Lung (tissue), 12 donors: Measurements from ENCODE around the gene ZNF30. TPM values are rescaled to one million over a fixed set of nuclear protein-coding genes. Genes with fewer than 3 reads are reported as not detected.

Source experiments
- ATAC-seq: fragments of 200-7000 bp; cut with Tn5 transposase; one replicate; pipeline ENCODE4 v1.9.1; 2020; ENCODE audit warnings: moderate number of reproducible peaks; ENCODE audit not compliant: insufficient read depth, low FRiP score
- DNase-seq, 3 donors: peaks; one replicate each; pipeline ENCODE4 v3.0.0-alpha.2; 2013 to 2017
- H3K27ac ChIP-seq, 2 donors: one replicate each; pipeline ENCODE4 v1.5.1; 2013; ENCODE audit warnings: mild to moderate bottlenecking in 2 of 2, moderate library complexity in 2 of 2, control low read depth in 1 of 2, inconsistent platforms in 1 of 2, low read depth in 1 of 2, low read length in 1 of 2
- H3K27me3 ChIP-seq, 3 donors: one replicate each; pipeline ENCODE4 v1.5.1; 2013; ENCODE audit warnings: low read length in 2 of 3; ENCODE audit not compliant: control insufficient read depth in 3 of 3, insufficient read depth in 3 of 3
- H3K36me3 ChIP-seq, 4 donors: one replicate each; pipeline ENCODE4 v1.5.1; 2013; ENCODE audit warnings: low read length in 4 of 4, mild to moderate bottlenecking in 1 of 4, moderate library complexity in 1 of 4; ENCODE audit not compliant: control insufficient read depth in 4 of 4, insufficient read depth in 4 of 4
- H3K4me1 ChIP-seq, 5 donors: one replicate each; pipeline ENCODE4 v1.5.1; 2013; ENCODE audit warnings: low read length in 5 of 5, mild to moderate bottlenecking in 2 of 5, moderate library complexity in 1 of 5; ENCODE audit not compliant: control insufficient read depth in 5 of 5, insufficient read depth in 5 of 5
- H3K4me3 ChIP-seq: one replicate; pipeline ENCODE4 v1.5.1; 2013; ENCODE audit warnings: mild to moderate bottlenecking, control low read depth, moderate library complexity
- H3K9ac ChIP-seq, 2 donors: one replicate each; pipeline ENCODE4 v1.5.1; 2013; ENCODE audit warnings: low read length in 2 of 2, control low read depth in 1 of 2; ENCODE audit not compliant: insufficient read depth in 1 of 2
- H3K9me3 ChIP-seq, 4 donors: one replicate each; pipeline ENCODE4 v1.5.1; 2013; ENCODE audit warnings: low read length in 3 of 4, mild to moderate bottlenecking in 1 of 4, moderate library complexity in 1 of 4; ENCODE audit not compliant: control insufficient read depth in 4 of 4, insufficient read depth in 3 of 4
- WGBS, 2 donors: extraction: QIAGEN DNeasy Blood & Tissue Kit; methylation state at CpG; one replicate each; pipeline ENCODE4 v1.1.7; 2013; 5-methylcytosine and 5-hydroxymethylcytosine counted together
- polyA plus RNA-seq, 2 donors: library from polyadenylated mRNA; stranded (reverse); fragments of 200-250 nt; gene quantifications; one replicate each; pipeline ENCODE4 v1.2.1, GENCODE V29; 2013
- total RNA-seq, 2 donors: library from RNA; depleted of rRNA in 1 of 2; stranded (reverse); fragments of >200 nt in 1 of 2; gene quantifications; one replicate each; pipeline ENCODE4 v1.2.1, GENCODE V29; 2014 to 2021
- TF ChIP-seq, protein P1 (sequence below): IDR thresholded peaks from 2 replicates; pipeline ENCODE4 v1.5.1; 2012; ENCODE audit warnings: mild to moderate bottlenecking; ENCODE audit errors: control extremely low read depth, extremely low read depth
- donor health status: control.
- donor health status: control.
- donor health status: Bipolar disorder and iron deficiency.
- donor health status: healthy.
- donor health status: DM: yes; HTN: yes; CAD: no.

The ZNF30 gene
- total and polyA plus RNA-seq, 4 donors = 1.5 to 5.5 (median 2.6) TPM

DNA sequence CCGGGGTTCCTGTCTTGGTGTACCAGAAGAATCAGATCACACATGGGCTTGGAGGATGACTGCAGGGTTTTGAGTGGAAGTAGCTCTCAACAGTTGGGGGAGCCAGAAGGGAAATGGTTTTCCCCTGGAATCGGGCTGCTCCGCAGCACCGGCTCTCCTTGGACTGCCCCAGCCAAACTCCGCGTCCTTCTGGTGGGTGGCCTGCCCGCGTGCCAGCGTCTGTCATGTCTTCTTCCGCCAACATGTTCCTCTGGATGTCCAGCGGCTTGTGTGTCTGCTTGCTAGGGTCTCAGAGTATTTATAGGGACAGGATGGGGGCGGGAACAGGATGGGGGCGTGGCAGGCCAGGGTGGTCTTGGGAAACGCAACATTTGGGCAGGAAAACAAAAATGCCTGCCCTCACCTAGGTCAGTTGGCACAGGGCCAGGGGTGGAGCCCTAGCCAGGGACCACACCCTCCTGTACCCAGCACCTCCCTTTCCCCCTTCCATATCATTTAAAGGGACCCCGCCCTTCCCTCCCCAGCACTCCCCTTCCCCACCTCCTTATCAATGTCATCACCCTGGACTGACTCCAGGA is 1.3 kb upstream of the ZNF30 start:
- Histone ChIP-seq H3K27me3 (no peaks in the 10 kb centered on the region), H3K4me3 (no peak overlapping the region), H3K36me3 (peaks cover 0 to 4% (median under 1%) of the 10 kb centered on the region in 4 donors), H3K9me3 (no peaks in the 10 kb centered on the region), H3K9ac (no peak overlapping the region), H3K27ac (no peak overlapping the region), H3K4me1 (peaks cover 0 to 11% (median 0%) of the 10 kb centered on the region in 5 donors)
- ATAC-seq = no peak
- 89 to 91% methylated on average over 15 of the region's 15 CpGs for WGBS, 2 donors
- DNase-seq = no peak
- TF ChIP-seq, protein P1, sequence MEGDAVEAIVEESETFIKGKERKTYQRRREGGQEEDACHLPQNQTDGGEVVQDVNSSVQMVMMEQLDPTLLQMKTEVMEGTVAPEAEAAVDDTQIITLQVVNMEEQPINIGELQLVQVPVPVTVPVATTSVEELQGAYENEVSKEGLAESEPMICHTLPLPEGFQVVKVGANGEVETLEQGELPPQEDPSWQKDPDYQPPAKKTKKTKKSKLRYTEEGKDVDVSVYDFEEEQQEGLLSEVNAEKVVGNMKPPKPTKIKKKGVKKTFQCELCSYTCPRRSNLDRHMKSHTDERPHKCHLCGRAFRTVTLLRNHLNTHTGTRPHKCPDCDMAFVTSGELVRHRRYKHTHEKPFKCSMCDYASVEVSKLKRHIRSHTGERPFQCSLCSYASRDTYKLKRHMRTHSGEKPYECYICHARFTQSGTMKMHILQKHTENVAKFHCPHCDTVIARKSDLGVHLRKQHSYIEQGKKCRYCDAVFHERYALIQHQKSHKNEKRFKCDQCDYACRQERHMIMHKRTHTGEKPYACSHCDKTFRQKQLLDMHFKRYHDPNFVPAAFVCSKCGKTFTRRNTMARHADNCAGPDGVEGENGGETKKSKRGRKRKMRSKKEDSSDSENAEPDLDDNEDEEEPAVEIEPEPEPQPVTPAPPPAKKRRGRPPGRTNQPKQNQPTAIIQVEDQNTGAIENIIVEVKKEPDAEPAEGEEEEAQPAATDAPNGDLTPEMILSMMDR = no peak

DNA sequence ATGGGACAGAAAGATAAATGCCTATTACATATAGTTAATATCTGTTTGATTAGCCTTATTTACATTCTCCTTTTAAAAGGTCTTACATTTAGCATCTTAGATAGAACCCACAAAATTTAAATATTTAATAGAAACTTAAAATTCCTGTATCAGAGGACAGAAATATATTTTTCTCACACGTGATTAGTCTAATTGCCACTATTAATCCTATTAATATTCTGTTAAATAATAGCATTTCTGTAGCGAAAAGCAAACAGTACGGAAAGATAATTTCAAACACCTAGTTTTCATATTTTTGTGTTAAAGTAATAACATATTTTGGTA is 380 bp upstream of the ZNF30 start:
- H3K9me3 ChIP-seq = no peaks in the 10 kb centered on the region
- H3K27me3 ChIP-seq = no peaks in the 10 kb centered on the region
- no peak overlapping the region for H3K9ac ChIP-seq
- 74 to 81% methylated on average over 3 of the region's 3 CpGs for WGBS, 2 donors
- no peak for DNase-seq
- H3K36me3 ChIP-seq = peaks cover 0 to 4% (median 1%) of the 10 kb centered on the region in 4 donors
- ATAC-seq = no peak
- H3K4me3 ChIP-seq = no peak overlapping the region
- H3K27ac ChIP-seq = no peak overlapping the region
- TF ChIP-seq, protein P1 = no peak
- H3K4me1 ChIP-seq = peaks cover 0 to 11% (median 0%) of the 10 kb centered on the region in 5 donors

DNA sequence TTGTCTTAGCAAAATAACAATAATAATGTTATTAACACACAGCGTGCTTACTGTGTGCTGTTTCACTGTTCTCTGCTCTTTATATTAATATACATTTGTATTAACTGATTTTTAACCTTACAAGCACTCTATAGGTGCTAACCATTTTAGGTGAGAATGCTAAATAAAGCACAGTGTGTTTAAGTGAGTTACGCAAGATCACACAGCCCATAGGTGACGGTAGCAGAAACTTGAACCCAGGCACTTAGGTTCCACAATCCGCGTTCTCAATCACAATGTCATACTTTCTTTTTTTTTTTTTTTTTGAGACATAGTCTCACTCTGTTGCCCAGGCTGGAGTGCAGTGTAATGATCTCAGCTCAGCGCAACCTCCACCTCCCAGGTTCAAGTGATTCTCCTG is 5.8 kb downstream of the ZNF30 start:
- DNase-seq (no peak), ATAC-seq (no peak)
- Histone ChIP-seq H3K9ac (no peak overlapping the region), H3K4me1 (peaks cover 0 to 4% (median 0%) of the 10 kb centered on the region in 5 donors), H3K27me3 (no peaks in the 10 kb centered on the region), H3K27ac (no peak overlapping the region), H3K9me3 (peaks cover 0 to 2% (median 0%) of the 10 kb centered on the region in 4 donors), H3K4me3 (no peak overlapping the region), H3K36me3 (peaks cover 5 to 33% (median 7%) of the 10 kb centered on the region in 4 donors)
- WGBS, 2 donors = 90 to 96% methylated on average over 6 of the region's 6 CpGs
- TF ChIP-seq, protein P1 = no peak

DNA sequence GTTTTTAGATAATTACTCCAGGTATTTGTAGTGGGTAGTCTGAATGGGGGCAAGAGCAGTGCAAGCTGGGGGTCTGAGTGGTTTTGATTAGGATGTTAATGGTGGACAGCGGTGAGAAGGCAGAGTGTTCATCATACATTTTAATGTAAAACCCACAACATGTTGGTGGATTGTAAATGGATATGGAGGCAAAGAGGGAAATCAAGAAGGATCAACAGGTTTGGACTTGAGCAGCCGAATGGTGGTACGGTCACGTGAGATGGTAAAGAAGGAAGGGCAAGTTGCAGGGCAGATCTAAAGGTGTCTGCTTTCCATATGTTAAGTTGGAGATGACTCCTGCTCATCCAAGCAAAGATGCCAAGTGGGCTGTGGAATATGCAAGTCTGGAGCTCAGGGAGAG is 9.5 kb downstream of the ZNF30 start:
- no peak for ATAC-seq
- no peak for DNase-seq
- Histone ChIP-seq H3K36me3 (peaks cover 5 to 32% (median 7%) of the 10 kb centered on the region in 4 donors), H3K4me3 (no peak overlapping the region), H3K27ac (no peak overlapping the region), H3K9me3 (peaks cover 0 to 2% (median under 1%) of the 10 kb centered on the region in 4 donors), H3K27me3 (no peaks in the 10 kb centered on the region), H3K9ac (no peak overlapping the region), H3K4me1 (no peaks in the 10 kb centered on the region)
- 100% methylated on average over 4 of the region's 4 CpGs for WGBS, 2 donors
- TF ChIP-seq, protein P1 = no peak
